DOHH2 (cell line): Measurements from ENCODE around the gene DDN.

ENCODE experiments used
- H3F3A ChIP-seq: fragments of 200-600 bp; sonication (generic), shearing (Covaris generic); 2 replicates; pipeline ENCODE4 v1.6.0; 2016; ENCODE audit warnings: antibody characterized with exemption, mild to moderate bottlenecking; ENCODE audit not compliant: control insufficient read depth, insufficient read depth
- H3K27ac ChIP-seq: fragments of 200-600 bp; sonication (generic); 2 replicates; pipeline ENCODE4 v1.5.1; 2014; ENCODE audit warnings: low read depth, mild to moderate bottlenecking, low read length, moderate library complexity
- H3K27me3 ChIP-seq: fragments of 200-600 bp; sonication (generic); 2 replicates; pipeline ENCODE4 v1.6.1; 2014; ENCODE audit warnings: mild to moderate bottlenecking, low read length, mixed read lengths; ENCODE audit not compliant: control insufficient read depth
- H3K36me3 ChIP-seq: fragments of 200-600 bp; sonication (generic); 2 replicates; pipeline ENCODE4 v1.6.1; 2014; ENCODE audit warnings: mild to moderate bottlenecking, low read length, moderate library complexity, mixed read lengths; ENCODE audit not compliant: control insufficient read depth
- H3K4me1 ChIP-seq: fragments of 200-600 bp; sonication (generic); 2 replicates; pipeline ENCODE4 v1.6.1; 2014; ENCODE audit warnings: mild to moderate bottlenecking, low read length, mixed read lengths; ENCODE audit not compliant: control insufficient read depth
- H3K4me2 ChIP-seq: fragments of 200-600 bp; sonication (generic); 2 replicates; pipeline ENCODE4 v1.6.0; 2014; ENCODE audit warnings: mild to moderate bottlenecking, low read length, moderate library complexity
- H3K4me3 ChIP-seq: fragments of 200-600 bp; sonication (generic); 2 replicates; pipeline ENCODE4 v1.5.1; 2014; ENCODE audit warnings: mild to moderate bottlenecking, low read length, mixed read lengths
- H3K79me2 ChIP-seq: fragments of 200-600 bp; sonication (generic); 2 replicates; pipeline ENCODE4 v1.6.1; 2014; ENCODE audit warnings: mild to moderate bottlenecking, low read length, mixed read lengths; ENCODE audit not compliant: control insufficient read depth
- H3K9me2 ChIP-seq: fragments of 200-600 bp; sonication (generic); replicated peaks from 2 replicates; pipeline ENCODE4 v1.6.1; 2014; ENCODE audit warnings: mild to moderate bottlenecking, low read length, mixed read lengths; ENCODE audit not compliant: control insufficient read depth
- H3K9me3 ChIP-seq: fragments of 200-600 bp; sonication (generic); 2 replicates; pipeline ENCODE4 v1.6.1; 2014; ENCODE audit warnings: antibody characterized with exemption, low read length, mixed read lengths; ENCODE audit not compliant: control insufficient read depth, insufficient read depth
- H4K20me1 ChIP-seq: fragments of 200-600 bp; sonication (generic); 2 replicates; pipeline ENCODE4 v1.6.0; 2014; ENCODE audit warnings: low read depth, mild to moderate bottlenecking, antibody characterized with exemption, low read length, moderate library complexity; ENCODE audit not compliant: control insufficient read depth, insufficient read depth
- EZH2phosphoT487 ChIP-seq: fragments of 200-600 bp; sonication (generic); IDR thresholded peaks from 2 replicates; pipeline ENCODE4 v1.6.1; 2017; ENCODE audit warnings: borderline replicate concordance, mild to moderate bottlenecking, antibody characterized with exemption, low read length, moderate library complexity, mixed read lengths
- TF ChIP-seq, protein P1 (sequence below): fragments of 200-600 bp; sonication (generic); IDR thresholded peaks from one replicate; pipeline ENCODE4 v1.5.1; 2014; ENCODE audit warnings: antibody characterized with exemption, mild to moderate bottlenecking, low read depth, low read length; ENCODE audit not compliant: poor library complexity, severe bottlenecking

Gene DDN

DNA sequence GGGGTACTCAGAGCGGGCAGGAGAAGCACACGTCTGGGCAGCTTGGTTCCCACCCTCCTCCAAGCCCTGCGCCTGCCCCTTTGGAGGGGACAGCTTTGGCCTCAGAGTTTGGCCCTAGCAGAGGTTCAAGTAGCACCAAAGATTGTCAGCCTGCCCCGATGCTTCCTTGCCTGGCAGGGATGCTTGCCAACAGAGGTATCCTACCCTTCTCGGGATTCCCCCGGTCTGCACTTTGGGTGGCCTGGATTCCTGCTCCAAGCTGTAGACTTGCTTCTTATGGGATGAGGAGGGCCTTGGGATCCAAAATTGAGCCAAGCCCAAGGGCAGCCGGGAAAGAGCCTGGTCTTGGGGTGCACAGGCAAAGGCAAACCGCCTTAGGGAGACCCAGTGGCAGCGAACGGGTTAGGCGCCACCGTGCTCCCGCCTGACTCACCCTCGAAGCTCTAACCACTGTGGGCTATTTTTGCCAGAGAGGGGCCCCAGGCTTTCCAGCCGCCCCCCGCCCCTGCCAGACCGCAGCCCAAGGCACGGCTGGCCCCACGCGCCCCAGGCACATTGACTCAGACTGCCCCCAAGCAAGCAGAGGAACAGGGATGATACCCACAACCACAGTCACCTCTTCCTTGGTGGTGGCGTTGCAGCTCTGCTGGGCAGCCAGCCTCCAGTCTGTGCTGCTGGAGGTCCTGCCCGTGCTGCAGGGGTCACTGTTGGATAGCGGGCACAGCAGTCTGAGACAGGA, 26.8 kb downstream of the DDN start:
- Histone ChIP-seq H3K4me1 (peaks cover 23% of the 10 kb centered on the region), H4K20me1 (no peaks in the 10 kb centered on the region; the same call in 1 of the 2 replicates)

GRCh38 chr12:48970702-48971334, 28.4 kb downstream of the DDN start:
- H3K9me2 ChIP-seq, result no peaks in the 10 kb centered on the region
- no peaks in the 10 kb centered on the region; the same call in 1 of the 2 replicates for H3F3A ChIP-seq
- TF ChIP-seq, protein P1, sequence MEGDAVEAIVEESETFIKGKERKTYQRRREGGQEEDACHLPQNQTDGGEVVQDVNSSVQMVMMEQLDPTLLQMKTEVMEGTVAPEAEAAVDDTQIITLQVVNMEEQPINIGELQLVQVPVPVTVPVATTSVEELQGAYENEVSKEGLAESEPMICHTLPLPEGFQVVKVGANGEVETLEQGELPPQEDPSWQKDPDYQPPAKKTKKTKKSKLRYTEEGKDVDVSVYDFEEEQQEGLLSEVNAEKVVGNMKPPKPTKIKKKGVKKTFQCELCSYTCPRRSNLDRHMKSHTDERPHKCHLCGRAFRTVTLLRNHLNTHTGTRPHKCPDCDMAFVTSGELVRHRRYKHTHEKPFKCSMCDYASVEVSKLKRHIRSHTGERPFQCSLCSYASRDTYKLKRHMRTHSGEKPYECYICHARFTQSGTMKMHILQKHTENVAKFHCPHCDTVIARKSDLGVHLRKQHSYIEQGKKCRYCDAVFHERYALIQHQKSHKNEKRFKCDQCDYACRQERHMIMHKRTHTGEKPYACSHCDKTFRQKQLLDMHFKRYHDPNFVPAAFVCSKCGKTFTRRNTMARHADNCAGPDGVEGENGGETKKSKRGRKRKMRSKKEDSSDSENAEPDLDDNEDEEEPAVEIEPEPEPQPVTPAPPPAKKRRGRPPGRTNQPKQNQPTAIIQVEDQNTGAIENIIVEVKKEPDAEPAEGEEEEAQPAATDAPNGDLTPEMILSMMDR, result no peak
- no peak for TF ChIP-seq EZH2phosphoT487
- H4K20me1 ChIP-seq, result no peaks in the 10 kb centered on the region; the same call in 1 of the 2 replicates
- H3K4me3 ChIP-seq, result peak overlapping the region; percentile 66
- peak overlapping the region; percentile 76 for H3K4me2 ChIP-seq
- H3K4me1 ChIP-seq, result peaks cover 35% of the 10 kb centered on the region
- H3K27me3 ChIP-seq, result peaks cover 60% of the 10 kb centered on the region
- H3K36me3 ChIP-seq, result no peaks in the 10 kb centered on the region
- no peaks in the 10 kb centered on the region for H3K79me2 ChIP-seq
- H3K9me3 ChIP-seq, result no peaks in the 10 kb centered on the region
- no peak overlapping the region for H3K27ac ChIP-seq

More for the DNA sequence above, 26.8 kb downstream of the DDN start:
- TF ChIP-seq EZH2phosphoT487, result no peak; the same call in 1 of the 2 replicates
- TF ChIP-seq, protein P1, result no peak
- H3K27ac ChIP-seq, result no peak overlapping the region
- H3K9me3 ChIP-seq, result no peaks in the 10 kb centered on the region
- no peaks in the 10 kb centered on the region for H3F3A ChIP-seq
- H3K27me3 ChIP-seq, result peaks cover 68% of the 10 kb centered on the region
- H3K9me2 ChIP-seq, result no peaks in the 10 kb centered on the region
- H3K79me2 ChIP-seq, result no peaks in the 10 kb centered on the region
- H3K4me3 ChIP-seq, result no peak overlapping the region
- H3K36me3 ChIP-seq, result no peaks in the 10 kb centered on the region
- no peak overlapping the region; the same call in 1 of the 2 replicates for H3K4me2 ChIP-seq

DNA sequence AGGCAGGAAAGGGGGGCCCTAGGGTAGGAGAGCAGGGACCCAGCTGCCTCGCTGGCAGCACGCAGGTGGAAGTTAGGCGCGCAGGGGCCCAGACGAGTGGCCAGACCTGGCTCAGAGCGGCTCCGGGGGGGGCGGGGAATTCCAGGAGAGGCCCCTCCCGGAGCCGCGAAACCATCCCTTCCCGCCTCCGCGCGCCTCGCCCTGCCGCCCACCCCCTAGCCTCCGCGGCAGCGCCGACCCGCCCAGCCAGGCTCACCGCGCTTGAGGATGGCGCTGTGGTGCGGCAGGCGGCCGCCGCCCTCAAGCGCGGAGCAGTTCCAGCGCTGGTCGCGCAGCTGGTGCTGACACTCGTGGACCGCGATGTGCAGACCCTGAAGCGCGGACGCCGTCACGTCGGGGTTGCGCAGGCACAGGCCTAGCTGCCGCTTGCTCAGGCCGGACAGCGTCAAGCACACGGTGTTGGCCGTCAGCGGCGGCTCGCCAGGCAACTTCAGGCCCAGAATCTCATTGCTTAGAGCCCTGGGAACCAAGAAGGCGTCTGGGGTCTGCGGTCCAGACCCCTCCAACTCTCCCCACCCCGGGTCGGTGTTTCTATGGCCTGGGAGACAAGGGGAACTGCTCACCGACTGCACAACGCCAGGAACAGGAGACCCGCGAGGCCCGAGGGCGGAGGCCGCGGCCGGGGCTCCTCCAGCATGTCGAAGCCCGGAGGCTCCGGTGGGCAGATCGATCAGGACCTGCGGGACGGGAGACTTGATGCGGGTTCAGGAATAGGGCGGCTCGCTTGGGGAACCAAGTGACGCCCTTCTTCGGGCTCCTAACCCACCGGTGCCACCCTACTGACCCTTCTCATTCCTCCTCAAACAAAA, 29.1 kb downstream of the DDN start:
- TF ChIP-seq EZH2phosphoT487, result no peak
- TF ChIP-seq, protein P1, result no peak
- Histone ChIP-seq H3K4me3 (no peak overlapping the region; the same call in 1 of the 2 replicates), H3K4me1 (peaks cover 36% of the 10 kb centered on the region), H4K20me1 (no peaks in the 10 kb centered on the region; the same call in 1 of the 2 replicates), H3K36me3 (no peaks in the 10 kb centered on the region), H3K4me2 (peak overlapping the region; percentile 20; the same call in 1 of the 2 replicates), H3K27ac (no peak overlapping the region), H3F3A (no peaks in the 10 kb centered on the region; the same call in 1 of the 2 replicates), H3K9me2 (no peaks in the 10 kb centered on the region), H3K79me2 (no peaks in the 10 kb centered on the region), H3K27me3 (peaks cover 60% of the 10 kb centered on the region), H3K9me3 (no peaks in the 10 kb centered on the region)
